Measurements from ENCODE around the gene IL3.

GRCh38 chr5:132010989-132011621, 49.4 kb upstream of the IL3 start:
- TF ChIP-seq EZH2 (IDR thresholded peaks at IDR 0.05; ENCODE audit: insufficient read depth, low read length) (no peak), CTCF (IDR thresholded peaks at IDR 0.05; ENCODE audit: insufficient read depth, low read depth, low read length) (no peak)
